ENCODE results near the gene MAIP1.

GRCh38 chr2:199955339-199956061 is at the start of gene MAIP1, which contains the start of gene TYW5:
- TF ChIP-seq POU6F1 (CRISPR knock-in tag; IDR thresholded peaks at IDR 0.05; ENCODE audit: borderline replicate concordance, low read depth) (peak; percentile 76; the same call in 1 of the 2 replicates), ZC3H10 (CRISPR knock-in tag; IDR thresholded peaks at IDR 0.05) (no peak), CSDC2 (CRISPR knock-in tag; IDR thresholded peaks at IDR 0.05) (no peak)
